Esophagus muscularis mucosa (tissue), 4 donors: ENCODE data around the gene DISC1. TPM values are rescaled to one million over a fixed set of nuclear protein-coding genes. Genes with fewer than 3 reads are reported as not detected.
A peak's percentile ranks its signal among the peaks of the same experiment; 100 is the strongest.

Experiments used
- DNase-seq: peaks from one replicate; pipeline ENCODE4 v3.0.0-alpha.2; 2017; ENCODE audit errors: extremely low spot score
- H3K27ac ChIP-seq, 4 donors: fragments of 200-600 bp; sonication (generic); replicated peaks in 1 of 4; 1 replicate in 3 of 4; 2 replicates in 1 of 4; pipeline ENCODE4 v1.5.1; 2016 to 2019; ENCODE audit warnings: mild to moderate bottlenecking in 1 of 4
- H3K27me3 ChIP-seq, 4 donors: fragments of 200-600 bp; sonication (generic); one replicate each; pipeline versions ENCODE4 v1.5.1 to v1.6.0; 2016 to 2019
- H3K36me3 ChIP-seq, 4 donors: fragments of 200-600 bp; sonication (generic); one replicate each; pipeline ENCODE4 v1.5.1; 2016 to 2019
- H3K4me1 ChIP-seq, 4 donors: fragments of 200-600 bp; sonication (generic); one replicate each; pipeline ENCODE4 v1.5.1; 2016 to 2019
- H3K4me3 ChIP-seq, 4 donors: fragments of 200-600 bp; sonication (generic); 1 replicate in 2 of 4; 2 replicates in 2 of 4; pipeline ENCODE4 v1.5.1; 2016 to 2019; ENCODE audit warnings: mild to moderate bottlenecking in 4 of 4, moderate library complexity in 1 of 4
- H3K9me3 ChIP-seq, 4 donors: fragments of 200-600 bp; sonication (generic); 1 replicate in 3 of 4; 2 replicates in 1 of 4; pipeline ENCODE4 v1.5.1; 2016 to 2019
- CTCF ChIP-seq, 3 experiments: fragments of 200-600 bp in 2 of 3; fragments of 450-650 bp in 1 of 3; sonication (generic) in 2 of 3; IDR thresholded peaks; one replicate each; pipeline ENCODE4 v1.5.1; 2017 to 2019; ENCODE audit warnings: antibody characterized with exemption in 3 of 3, mild to moderate bottlenecking in 2 of 3, moderate library complexity in 1 of 3
- EP300 ChIP-seq: sonication (generic); formaldehyde crosslinking; IDR thresholded peaks from one replicate; pipeline ENCODE4 v1.6.1; 2017; ENCODE audit warnings: antibody characterized with exemption
- POLR2A ChIP-seq: fragments of 450-650 bp; IDR thresholded peaks from one replicate; pipeline ENCODE4 v1.6.1; 2017; ENCODE audit warnings: antibody characterized with exemption, moderate library complexity, mild to moderate bottlenecking, low read depth
- POLR2AphosphoS5 ChIP-seq, 2 donors: sonication (generic); formaldehyde crosslinking; IDR thresholded peaks; one replicate each; pipeline ENCODE4 v1.6.1; 2017; ENCODE audit warnings: antibody characterized with exemption in 2 of 2
- WGBS: methylation state at CpG from one replicate; pipeline ENCODE4 v1.1.5; 2018; 5-methylcytosine and 5-hydroxymethylcytosine counted together
- intact Hi-C: fragments of 100-400 bp; cut with DNase I; formaldehyde crosslinking; loops from one replicate; pipeline ENCODE4 v1.15.1; 2023
- total RNA-seq, 4 donors: library from RNA; depleted of rRNA; stranded (reverse); fragments of >200 nt; gene quantifications; one replicate each; pipeline versions ENCODE4 v1.1.0 to v1.2.1, GENCODE V29; 2016

Gene DISC1
- total RNA-seq, 4 donors from 2014 or later: 5.3 to 6.6 (median 6.2) TPM

- intact Hi-C loops: no loop called here
- TF ChIP-seq CTCF (IDR thresholded peaks at IDR 0.05): no peak
- TF ChIP-seq EP300: no peak
- no peak for TF ChIP-seq POLR2A
- no peak for TF ChIP-seq POLR2AphosphoS5 (IDR thresholded peaks at IDR 0.05)
- Histone ChIP-seq H3K4me1 (peaks cover 0 to 3% (median 0%) of the 10 kb centered on the region in 4 donors), H3K27me3 (no peaks in the 10 kb centered on the region), H3K27ac (no peak overlapping the region), H3K36me3 (no peaks in the 10 kb centered on the region), H3K9me3 (no peaks in the 10 kb centered on the region), H3K4me3 (no peak overlapping the region)
- WGBS: 91% methylated on average over 1 of the region's 1 CpG
- DNase-seq: peak; percentile 17
Observed at GRCh38 chr1:232034556-232034955, 408.0 kb downstream of the DISC1 start.

DNA sequence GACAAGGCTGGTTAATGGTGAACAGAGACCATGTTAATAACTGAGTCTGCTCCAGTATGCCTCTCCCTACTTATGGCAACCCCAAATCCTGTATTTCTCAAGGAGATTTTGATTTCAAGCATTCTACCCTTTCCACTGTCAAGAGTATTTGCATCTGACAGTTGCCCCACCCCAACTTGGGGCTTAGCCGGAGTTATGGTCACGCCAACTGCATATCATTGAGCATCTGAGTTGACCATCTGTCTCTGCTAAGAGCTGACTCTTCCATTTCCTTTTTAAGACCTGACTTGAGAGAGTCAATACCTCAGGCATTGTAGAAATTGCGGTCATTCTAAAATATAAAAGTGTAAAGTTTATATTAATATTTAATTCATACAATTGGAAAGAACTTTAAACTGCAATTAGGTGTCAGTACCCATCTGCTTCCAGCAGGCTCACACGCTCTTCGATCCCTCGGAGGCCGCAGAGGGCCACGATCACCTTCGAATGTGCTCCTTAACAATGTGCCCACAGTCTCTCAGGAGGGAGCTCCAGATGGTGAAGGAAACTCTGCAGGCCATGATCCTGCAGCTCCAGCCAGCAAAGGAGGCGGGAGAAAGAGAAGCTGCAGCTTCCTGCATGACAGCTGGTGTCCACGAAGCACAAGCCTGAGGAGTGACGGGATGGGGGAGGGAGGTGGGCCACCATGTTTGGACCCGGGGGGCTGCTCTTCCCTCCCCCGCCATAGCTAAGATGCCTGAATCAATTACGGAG, 409.8 kb downstream of the DISC1 start:
- 88% methylated on average over 15 of the region's 15 CpGs for WGBS
- intact Hi-C loops: no loop called here
- no peak overlapping the region for H3K4me3 ChIP-seq

GRCh38 chr1:232037774-232038388, 411.3 kb downstream of the DISC1 start:
- no peaks in the 10 kb centered on the region for H3K27me3 ChIP-seq
- TF ChIP-seq POLR2AphosphoS5 (IDR thresholded peaks at IDR 0.05) (no peak), EP300 (no peak), CTCF (IDR thresholded peaks at IDR 0.05) (no peak)
- 100% methylated on average over 1 of the region's 1 CpG for WGBS
- no peaks in the 10 kb centered on the region for H3K9me3 ChIP-seq
- H3K4me3 ChIP-seq: no peak overlapping the region
- H3K27ac ChIP-seq: no peak overlapping the region
- peak; percentile 72 for DNase-seq
- peaks cover 0 to 3% (median 0%) of the 10 kb centered on the region in 4 donors for H3K4me1 ChIP-seq
- intact Hi-C loops: no loop called here
- H3K36me3 ChIP-seq: no peaks in the 10 kb centered on the region

More for the DNA sequence above, 409.8 kb downstream of the DISC1 start:
- TF ChIP-seq CTCF (IDR thresholded peaks at IDR 0.05) (no peak), POLR2A (no peak), EP300 (no peak), POLR2AphosphoS5 (IDR thresholded peaks at IDR 0.05) (no peak)
- Histone ChIP-seq H3K27me3 (no peaks in the 10 kb centered on the region), H3K4me1 (peaks cover 0 to 3% (median 0%) of the 10 kb centered on the region in 4 donors), H3K9me3 (no peaks in the 10 kb centered on the region), H3K27ac (no peak overlapping the region), H3K36me3 (no peaks in the 10 kb centered on the region)
- DNase-seq: peak; percentile 75

DNA sequence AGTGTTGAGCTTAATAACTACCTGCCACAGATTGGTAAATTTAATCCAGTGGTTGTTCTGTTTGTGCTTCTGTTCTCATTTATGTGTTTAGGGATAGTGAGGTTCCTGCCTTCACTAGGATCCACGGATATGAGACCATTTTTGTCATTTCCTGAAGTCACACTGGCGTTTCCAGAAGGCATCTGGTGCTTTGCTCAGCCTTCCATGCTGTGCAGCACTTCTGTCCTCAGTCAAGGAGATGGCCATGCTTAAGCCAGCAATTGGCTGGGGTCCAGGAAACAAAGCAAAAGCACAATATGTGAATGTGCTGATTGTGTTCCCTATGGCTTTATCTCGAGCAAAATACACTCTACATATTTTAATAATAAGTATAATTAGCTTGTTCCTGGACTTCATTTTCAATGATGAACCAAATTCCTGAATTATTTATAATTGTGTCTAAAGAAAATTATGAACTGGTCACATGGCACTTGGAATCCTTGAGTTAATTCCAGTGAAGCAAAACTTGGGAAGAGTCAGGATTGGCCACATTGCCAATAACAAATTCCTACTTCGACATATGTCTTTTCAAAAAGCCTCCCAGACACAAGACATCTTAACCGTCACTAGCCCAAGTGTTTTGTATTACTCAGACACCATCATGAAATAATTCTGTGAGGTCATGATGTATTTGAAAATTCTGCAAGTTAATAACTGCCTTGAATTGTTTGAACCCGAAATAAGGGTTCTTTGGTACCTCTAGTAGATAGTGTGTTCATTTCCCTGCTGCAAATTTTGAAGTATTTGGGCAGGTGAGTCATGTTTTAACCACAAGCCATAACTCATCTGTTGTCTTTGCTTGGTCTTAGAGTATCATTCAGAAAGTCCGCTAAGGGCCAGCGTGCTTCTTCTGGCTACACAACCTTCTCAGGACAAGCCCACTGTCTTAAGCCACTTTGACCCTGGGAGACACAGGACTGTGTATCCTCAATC, 412.4 kb downstream of the DISC1 start:
- peak; percentile 53 for DNase-seq
- H3K9me3 ChIP-seq: no peaks in the 10 kb centered on the region
- WGBS: 90% methylated on average over 8 of the region's 8 CpGs
- intact Hi-C loops: no loop called here
- TF ChIP-seq EP300 (no peak), CTCF (IDR thresholded peaks at IDR 0.05) (no peak), POLR2A (no peak), POLR2AphosphoS5 (IDR thresholded peaks at IDR 0.05) (no peak)
- H3K27me3 ChIP-seq: no peaks in the 10 kb centered on the region
- H3K4me1 ChIP-seq: peaks cover 0 to 3% (median 0%) of the 10 kb centered on the region in 4 donors
- no peak overlapping the region for H3K4me3 ChIP-seq
- H3K36me3 ChIP-seq: no peaks in the 10 kb centered on the region
- no peak overlapping the region for H3K27ac ChIP-seq
